WTC11 (cell line): Measurements from ENCODE around the gene MPND. TPM values are rescaled to one million over a fixed set of nuclear protein-coding genes. Genes with fewer than 3 reads are reported as not detected.
A peak's percentile ranks its signal among the peaks of the same experiment; 100 is the strongest.

Source experiments
- ATAC-seq: fragments of 200-7000 bp; cut with Tn5 transposase; 2 replicates; pipeline ENCODE4 v1.10.0; 2021; ENCODE audit warnings: mild to moderate bottlenecking, moderate library complexity
- CTCF ChIA-PET: fragments of 300-600 bp; sonication (Branson Sonifier 250); formaldehyde crosslinking; loops from one replicate; lab custom pipeline; 2021; ENCODE audit warnings: antibody characterized with exemption; lab: Charles Lee
- POLR2A ChIA-PET: fragments of 350-600 bp; sonication (Branson Sonifier 250); formaldehyde crosslinking; loops from one replicate; lab custom pipeline; 2021; ENCODE audit warnings: antibody characterized with exemption; lab: Charles Lee
- DNase-seq: peaks from one replicate; pipeline ENCODE4 v3.0.0; 2021; ENCODE audit warnings: low spot score
- H3K27ac Mint-ChIP-seq: 2 replicates; pipeline ENCODE4 v1.8.0; 2021; ENCODE audit warnings: mixed read lengths
- H3K27me3 Mint-ChIP-seq: 2 replicates; pipeline ENCODE4 v1.8.0; 2021; ENCODE audit warnings: low read depth, mild to moderate bottlenecking, moderate library complexity, mixed read lengths
- H3K36me3 Mint-ChIP-seq: 2 replicates; pipeline ENCODE4 v1.8.0; 2021; ENCODE audit warnings: mixed read lengths
- H3K4me1 Mint-ChIP-seq: 2 replicates; pipeline ENCODE4 v1.8.0; 2022; ENCODE audit warnings: mixed read lengths
- H3K4me3 Mint-ChIP-seq: 2 replicates; pipeline ENCODE4 v1.8.0; 2021; ENCODE audit warnings: mild to moderate bottlenecking, moderate library complexity, mixed read lengths
- H3K9me3 Mint-ChIP-seq: 2 replicates; pipeline ENCODE4 v1.8.0; 2021; ENCODE audit warnings: mixed read lengths
- CREB1 ChIP-seq: sonication (generic); formaldehyde crosslinking; IDR thresholded peaks from 2 replicates; pipeline ENCODE4 v1.8.0; 2023; ENCODE audit warnings: mild to moderate bottlenecking, missing genetic modification reagents
- GRHL2 ChIP-seq: fragments of 250-450 bp; sonication (Bioruptor Pico); IDR thresholded peaks from 2 replicates; pipeline ENCODE4 v1.8.0; 2022; ENCODE audit warnings: mild to moderate bottlenecking, moderate library complexity; ENCODE audit not compliant: insufficient replicate concordance, severe bottlenecking
- GTF2I ChIP-seq: fragments of 250-450 bp; sonication (Bioruptor Pico); conservative IDR thresholded peaks from 2 replicates; pipeline ENCODE4 v1.4.0; 2021; ENCODE audit warnings: mild to moderate bottlenecking
- IRF2 ChIP-seq: sonication (generic); formaldehyde crosslinking; IDR thresholded peaks from 2 replicates; pipeline ENCODE4 v1.8.0; 2022; ENCODE audit warnings: low read depth, missing genetic modification reagents, borderline replicate concordance
- JAZF1 ChIP-seq: fragments of 250-450 bp; sonication (Bioruptor Pico); IDR thresholded peaks from 2 replicates; pipeline ENCODE4 v1.9.0; 2021; ENCODE audit warnings: moderate library complexity, mild to moderate bottlenecking, inconsistent platforms
- NFYB ChIP-seq: sonication (generic); formaldehyde crosslinking; conservative IDR thresholded peaks from 2 replicates; pipeline ENCODE4 v1.8.0; 2022; ENCODE audit warnings: low read depth, missing genetic modification reagents
- NR1H2 ChIP-seq: sonication (generic); formaldehyde crosslinking; IDR thresholded peaks from 2 replicates; pipeline ENCODE4 v1.9.0; 2021; ENCODE audit warnings: mild to moderate bottlenecking, moderate library complexity, missing genetic modification reagents
- RELA ChIP-seq: sonication (generic); formaldehyde crosslinking; IDR thresholded peaks from 2 replicates; pipeline ENCODE4 v1.8.1; 2022; ENCODE audit warnings: missing genetic modification reagents, mild to moderate bottlenecking, borderline replicate concordance
- SP1 ChIP-seq: sonication (generic); formaldehyde crosslinking; conservative IDR thresholded peaks from 2 replicates; pipeline ENCODE4 v1.8.1; 2022; ENCODE audit warnings: missing genetic modification reagents
- ZNF121 ChIP-seq: sonication (generic); formaldehyde crosslinking; IDR thresholded peaks from 2 replicates; pipeline ENCODE4 v1.8.0; 2023; ENCODE audit warnings: missing genetic modification reagents
- ZNF219 ChIP-seq: sonication (generic); formaldehyde crosslinking; IDR thresholded peaks from 2 replicates; pipeline ENCODE4 v1.8.0; 2023; ENCODE audit warnings: missing genetic modification reagents, mild to moderate bottlenecking, borderline replicate concordance
- ZNF263 ChIP-seq: sonication (generic); formaldehyde crosslinking; IDR thresholded peaks from 2 replicates; pipeline ENCODE4 v1.8.1; 2022; ENCODE audit warnings: low read depth, mild to moderate bottlenecking, moderate library complexity, missing genetic modification reagents
- total RNA-seq: library from RNA; stranded (reverse); gene quantifications from 3 replicates; pipeline ENCODE4 v1.2.3, GENCODE V29; 2021
- TF ChIP-seq, protein P1 (sequence below): fragments of 250-450 bp; sonication (Bioruptor Pico); IDR thresholded peaks from 2 replicates; pipeline ENCODE4 v1.8.0; 2021; ENCODE audit warnings: mild to moderate bottlenecking
- TF ChIP-seq, protein P2 (sequence below): sonication (generic); formaldehyde crosslinking; IDR thresholded peaks from 2 replicates; pipeline ENCODE4 v1.8.0; 2023; ENCODE audit warnings: mild to moderate bottlenecking, missing genetic modification reagents

Gene MPND
- total RNA-seq, 1 experiment from 2014 or later: 28.3 TPM

GRCh38 chr19:4297901-4298809 lies 45.2 kb upstream of the MPND start:
- ATAC-seq: peak; percentile 62
- CTCF ChIA-PET: interaction anchor here (1.1 to 6.1 kb wide), 2 partner anchors 31 to 54 kb away, joined by 3 to 54 read pairs; no protein-coding TSS in a partner anchor

GRCh38 chr19:4298810-4299550 lies 44.4 kb upstream of the MPND start:
- DNase-seq (no peak), ATAC-seq (no peak)
- Mint-ChIP-seq H3K27me3 (peaks cover 15% of the 10 kb centered on the region), H3K27ac (no peak overlapping the region), H3K9me3 (no peaks in the 10 kb centered on the region), H3K4me3 (no peak overlapping the region), H3K36me3 (no peaks in the 10 kb centered on the region), H3K4me1 (peaks cover 16% of the 10 kb centered on the region)
- ChIA-PET CTCF (interaction anchor here (0.6 to 6.1 kb wide), 3 partner anchors 31 to 66 kb away, joined by 3 to 54 read pairs (median 6); no protein-coding TSS in a partner anchor), POLR2A (no interaction called here)
- TF ChIP-seq ZNF263 (CRISPR knock-in tag) (no peak), ZNF121 (CRISPR knock-in tag) (peak; percentile 29; the same call in 1 of the 2 replicates)

More at GRCh38 chr19:4297901-4298809, 45.2 kb upstream of the MPND start:
- Mint-ChIP-seq H3K36me3 (no peaks in the 10 kb centered on the region), H3K27me3 (peaks cover 15% of the 10 kb centered on the region), H3K4me3 (no peak overlapping the region), H3K4me1 (peaks cover 16% of the 10 kb centered on the region), H3K9me3 (no peaks in the 10 kb centered on the region), H3K27ac (no peak overlapping the region)
- POLR2A ChIA-PET: no interaction called here
- TF ChIP-seq, protein P1, sequence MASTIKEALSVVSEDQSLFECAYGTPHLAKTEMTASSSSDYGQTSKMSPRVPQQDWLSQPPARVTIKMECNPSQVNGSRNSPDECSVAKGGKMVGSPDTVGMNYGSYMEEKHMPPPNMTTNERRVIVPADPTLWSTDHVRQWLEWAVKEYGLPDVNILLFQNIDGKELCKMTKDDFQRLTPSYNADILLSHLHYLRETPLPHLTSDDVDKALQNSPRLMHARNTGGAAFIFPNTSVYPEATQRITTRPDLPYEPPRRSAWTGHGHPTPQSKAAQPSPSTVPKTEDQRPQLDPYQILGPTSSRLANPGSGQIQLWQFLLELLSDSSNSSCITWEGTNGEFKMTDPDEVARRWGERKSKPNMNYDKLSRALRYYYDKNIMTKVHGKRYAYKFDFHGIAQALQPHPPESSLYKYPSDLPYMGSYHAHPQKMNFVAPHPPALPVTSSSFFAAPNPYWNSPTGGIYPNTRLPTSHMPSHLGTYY (CRISPR knock-in tag): no peak
- TF ChIP-seq RELA (CRISPR knock-in tag): 0 out of 2 replicates have a peak, but pooled peaks have one; percentile 59
- DNase-seq: peak; percentile 29

- ATAC-seq: no peak
- Mint-ChIP-seq H3K4me1 (peaks cover 17% of the 10 kb centered on the region), H3K36me3 (peaks cover under 1% of the 10 kb centered on the region; the same call in 1 of the 2 replicates), H3K27me3 (peaks cover 14% of the 10 kb centered on the region), H3K9me3 (no peaks in the 10 kb centered on the region)
- CTCF ChIA-PET: no interaction called here
- DNase-seq: no peak
- TF ChIP-seq NR1H2 (CRISPR knock-in tag): no peak
- TF ChIP-seq ZNF219 (CRISPR knock-in tag): no peak
- no peak for TF ChIP-seq IRF2 (CRISPR knock-in tag)
- no peak for TF ChIP-seq SP1
- no peak for TF ChIP-seq JAZF1 (CRISPR knock-in tag)
- TF ChIP-seq CREB1: no peak
- TF ChIP-seq GTF2I (CRISPR knock-in tag): peak; percentile 67; the same call in 1 of the 2 replicates
- TF ChIP-seq, all 79 proteins: peak for 1
- POLR2A ChIA-PET: no interaction called here
- Mint-ChIP-seq H3K4me3 (no peak overlapping the region), H3K27ac (no peak overlapping the region; the same call in 1 of the 2 replicates)
These were observed 42.8 kb upstream of the MPND start for GRCh38 chr19:4300589-4300988.

GRCh38 chr19:4301590-4302242 lies 41.6 kb upstream of the MPND start:
- no peak overlapping the region for H3K4me3 Mint-ChIP-seq
- H3K27me3 Mint-ChIP-seq: peaks cover 5% of the 10 kb centered on the region
- H3K9me3 Mint-ChIP-seq: no peaks in the 10 kb centered on the region
- H3K36me3 Mint-ChIP-seq: peaks cover 6% of the 10 kb centered on the region; the same call in 1 of the 2 replicates
- no peak for ATAC-seq
- peak overlapping the region; percentile 1; the same call in 1 of the 2 replicates for H3K27ac Mint-ChIP-seq
- POLR2A ChIA-PET: interaction anchor here (0.6 kb wide), 1 partner anchor 97 kb away, joined by 3 read pairs; no protein-coding TSS in a partner anchor
- DNase-seq: no peak
- TF ChIP-seq, protein P2, sequence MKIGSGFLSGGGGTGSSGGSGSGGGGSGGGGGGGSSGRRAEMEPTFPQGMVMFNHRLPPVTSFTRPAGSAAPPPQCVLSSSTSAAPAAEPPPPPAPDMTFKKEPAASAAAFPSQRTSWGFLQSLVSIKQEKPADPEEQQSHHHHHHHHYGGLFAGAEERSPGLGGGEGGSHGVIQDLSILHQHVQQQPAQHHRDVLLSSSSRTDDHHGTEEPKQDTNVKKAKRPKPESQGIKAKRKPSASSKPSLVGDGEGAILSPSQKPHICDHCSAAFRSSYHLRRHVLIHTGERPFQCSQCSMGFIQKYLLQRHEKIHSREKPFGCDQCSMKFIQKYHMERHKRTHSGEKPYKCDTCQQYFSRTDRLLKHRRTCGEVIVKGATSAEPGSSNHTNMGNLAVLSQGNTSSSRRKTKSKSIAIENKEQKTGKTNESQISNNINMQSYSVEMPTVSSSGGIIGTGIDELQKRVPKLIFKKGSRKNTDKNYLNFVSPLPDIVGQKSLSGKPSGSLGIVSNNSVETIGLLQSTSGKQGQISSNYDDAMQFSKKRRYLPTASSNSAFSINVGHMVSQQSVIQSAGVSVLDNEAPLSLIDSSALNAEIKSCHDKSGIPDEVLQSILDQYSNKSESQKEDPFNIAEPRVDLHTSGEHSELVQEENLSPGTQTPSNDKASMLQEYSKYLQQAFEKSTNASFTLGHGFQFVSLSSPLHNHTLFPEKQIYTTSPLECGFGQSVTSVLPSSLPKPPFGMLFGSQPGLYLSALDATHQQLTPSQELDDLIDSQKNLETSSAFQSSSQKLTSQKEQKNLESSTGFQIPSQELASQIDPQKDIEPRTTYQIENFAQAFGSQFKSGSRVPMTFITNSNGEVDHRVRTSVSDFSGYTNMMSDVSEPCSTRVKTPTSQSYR: no peak
- TF ChIP-seq NFYB (CRISPR knock-in tag) (no peak), GRHL2 (CRISPR knock-in tag) (no peak)
- H3K4me1 Mint-ChIP-seq: peaks cover 17% of the 10 kb centered on the region
- CTCF ChIA-PET: interaction anchor here (0.6 to 2.5 kb wide), 3 partner anchors 34 to 161 kb away, joined by 3 to 15 read pairs (median 12); no protein-coding TSS in a partner anchor
